ENCODE data around the gene SREK1.
"Not testable (repeated sequence)": the region's sequence is repeated elsewhere in the genome, so short reads cannot be mapped to it uniquely, and the experiment has no call there.

SREK1 gene

GRCh38 chr5:66168226-66168625, 24.1 kb downstream of the SREK1 start:
- no peak for DNase-seq

- DNase-seq: no peak
Observed at GRCh38 chr5:66169534-66169933, 25.4 kb downstream of the SREK1 start.

DNA sequence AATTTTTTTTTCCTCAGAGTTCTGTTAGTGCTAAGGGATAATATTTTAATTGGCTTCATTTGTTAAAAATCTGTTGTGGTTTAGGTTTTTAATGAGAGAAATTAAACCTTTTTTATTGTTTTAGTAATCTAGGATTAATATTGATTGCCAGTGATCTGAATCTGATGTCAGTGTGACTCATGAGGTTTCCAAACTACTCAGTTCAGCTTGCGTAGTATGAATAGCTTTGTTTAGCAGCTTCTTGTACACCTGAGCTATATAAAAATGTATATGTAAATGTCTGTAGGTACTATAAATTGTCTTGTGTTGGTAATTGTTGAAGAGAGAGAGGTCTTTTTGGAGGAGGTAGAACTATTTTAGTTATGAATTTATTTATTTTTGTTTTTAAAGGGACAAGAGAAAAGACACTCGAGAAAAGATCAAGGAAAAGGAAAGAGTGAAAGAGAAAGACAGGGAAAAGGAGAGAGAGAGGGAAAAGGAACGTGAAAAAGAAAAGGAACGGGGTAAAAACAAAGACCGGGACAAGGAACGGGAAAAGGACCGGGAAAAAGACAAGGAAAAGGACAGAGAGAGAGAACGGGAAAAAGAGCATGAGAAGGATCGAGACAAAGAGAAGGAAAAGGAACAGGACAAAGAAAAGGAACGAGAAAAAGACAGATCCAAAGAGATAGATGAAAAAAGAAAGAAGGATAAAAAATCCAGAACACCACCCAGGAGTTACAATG, 26.3 kb downstream of the SREK1 start:
- no peak for DNase-seq

DNA sequence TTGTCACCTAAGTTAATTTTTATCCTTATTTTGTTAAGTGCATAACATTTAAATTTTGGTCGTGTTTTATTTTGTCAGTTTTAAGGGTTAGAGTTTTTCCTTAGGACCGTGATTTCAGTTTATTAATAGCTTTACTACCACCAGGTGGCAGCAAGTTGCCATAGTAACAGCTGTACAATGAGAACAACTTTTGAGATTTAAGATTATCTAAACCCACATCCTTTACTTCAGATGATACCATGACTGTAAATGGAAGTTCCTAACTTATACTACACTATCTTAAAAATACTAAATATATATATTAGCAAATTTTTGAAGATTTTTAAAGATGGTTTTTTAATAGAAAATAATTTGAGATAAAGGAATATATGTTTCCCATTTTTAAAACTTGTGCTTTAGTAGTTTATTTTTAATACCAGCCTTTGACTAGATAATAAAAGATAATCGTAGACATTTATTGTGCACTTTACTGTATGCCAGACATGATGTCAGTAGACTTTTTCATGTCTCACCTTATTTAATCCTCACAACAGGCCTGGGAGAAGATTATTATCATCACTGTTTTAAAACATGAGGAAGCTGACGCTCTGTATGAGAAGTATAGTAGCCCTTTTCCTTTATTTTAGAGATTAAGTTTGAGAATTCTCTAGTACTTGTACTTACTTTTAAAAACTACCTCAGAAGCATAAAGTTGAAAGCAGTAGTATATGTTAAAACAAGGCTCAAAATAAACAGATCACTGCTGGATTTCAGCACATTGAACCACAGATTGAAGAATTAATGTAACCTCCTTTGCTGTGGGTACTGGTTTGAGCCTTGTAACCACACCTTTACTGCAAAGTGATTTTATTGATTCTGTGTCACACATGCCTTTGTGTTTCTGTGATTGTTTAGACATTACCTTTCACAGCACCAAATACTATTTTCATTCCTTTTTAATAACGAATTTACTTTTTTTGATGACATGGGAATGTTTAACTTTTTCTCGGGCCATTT, 27.5 kb downstream of the SREK1 start:
- no peak for DNase-seq

GRCh38 chr5:66174338-66174737, 30.2 kb downstream of the SREK1 start:
- no peak for DNase-seq

- DNase-seq: no peak
Observed at GRCh38 chr5:66178799-66179198, 34.7 kb downstream of the SREK1 start.

- no peak for DNase-seq
Observed at GRCh38 chr5:66179297-66180051, 35.4 kb downstream of the SREK1 start.

- DNase-seq: no peak
Observed at GRCh38 chr5:66180282-66181155, 36.4 kb downstream of the SREK1 start.

GRCh38 chr5:66186108-66186507, 42.0 kb downstream of the SREK1 start:
- no peak for DNase-seq

DNA sequence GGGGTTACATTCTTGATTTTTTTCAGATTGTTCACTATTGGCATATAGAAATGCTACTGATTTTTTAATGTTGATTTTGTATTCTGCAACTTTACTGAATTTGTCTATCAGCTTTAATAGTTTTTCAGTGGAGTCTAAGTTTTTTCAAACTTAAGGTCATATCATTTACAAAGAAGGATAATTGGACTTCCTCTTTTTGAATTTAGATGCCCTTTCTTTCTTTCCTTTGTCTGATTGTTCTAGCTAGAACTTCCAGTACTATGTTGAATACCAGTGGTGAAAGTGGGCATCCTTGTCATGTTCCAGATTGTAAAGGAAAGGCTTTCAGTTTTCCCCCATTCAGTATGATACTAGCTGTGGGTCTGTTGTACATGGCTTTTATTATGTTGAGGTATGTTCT, 49.3 kb downstream of the SREK1 start:
- no peak for DNase-seq

DNA sequence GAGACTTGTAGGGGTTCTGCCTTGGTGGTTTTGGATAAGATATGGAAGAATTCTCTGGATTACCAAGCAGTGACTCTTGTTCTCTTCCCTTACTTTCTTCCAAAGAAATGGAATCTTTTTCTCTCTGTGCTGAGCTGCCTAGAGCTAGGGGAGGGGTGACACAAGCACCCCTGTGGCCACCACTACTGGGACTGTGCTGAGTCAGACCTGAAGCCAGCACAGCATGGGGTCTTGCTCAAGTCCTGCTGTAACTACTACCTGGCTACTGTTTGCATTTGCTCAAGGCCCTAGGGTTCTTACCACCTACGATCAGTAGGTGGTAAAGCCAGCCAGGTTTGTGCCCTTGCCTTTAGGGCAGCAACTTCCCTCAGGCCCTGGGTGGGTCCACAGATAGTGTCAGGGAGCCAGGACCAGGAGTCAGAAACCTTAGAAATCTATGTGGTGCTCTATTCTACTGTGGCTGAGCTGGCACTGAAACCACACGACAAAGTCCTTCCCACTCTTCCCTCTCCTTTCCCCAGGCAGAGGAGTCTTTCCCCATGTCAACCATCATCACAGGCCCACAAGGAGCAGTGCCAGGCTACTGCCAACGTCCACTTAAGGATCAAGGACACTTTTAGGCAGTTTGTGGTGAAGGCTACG, 53.8 kb downstream of the SREK1 start:
- no peak for DNase-seq

DNA sequence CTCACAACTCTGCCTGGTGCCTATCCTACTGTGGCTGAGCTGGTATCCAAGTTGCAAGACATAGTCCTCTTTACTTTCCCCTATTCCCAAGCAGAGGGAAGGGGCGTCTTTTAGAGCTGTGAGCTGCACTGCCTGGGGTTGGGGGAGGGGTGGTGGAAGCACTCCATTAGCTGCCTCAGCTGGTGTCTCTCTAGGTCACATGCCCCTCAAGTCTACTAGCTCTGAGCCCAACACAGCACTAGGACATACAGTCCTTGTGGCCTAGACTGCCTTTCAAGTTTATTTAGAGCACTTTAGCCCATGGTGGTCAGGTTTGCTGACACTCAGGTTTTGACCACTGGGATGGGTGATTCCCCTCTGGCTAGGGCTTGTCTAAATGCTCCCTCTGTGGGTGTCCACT, 54.7 kb downstream of the SREK1 start:
- no peak for DNase-seq

- DNase-seq: no peak
Observed at GRCh38 chr5:66203531-66203930, 59.4 kb downstream of the SREK1 start.

- no peak for DNase-seq
Observed at GRCh38 chr5:66206465-66206864, 62.4 kb downstream of the SREK1 start.

DNA sequence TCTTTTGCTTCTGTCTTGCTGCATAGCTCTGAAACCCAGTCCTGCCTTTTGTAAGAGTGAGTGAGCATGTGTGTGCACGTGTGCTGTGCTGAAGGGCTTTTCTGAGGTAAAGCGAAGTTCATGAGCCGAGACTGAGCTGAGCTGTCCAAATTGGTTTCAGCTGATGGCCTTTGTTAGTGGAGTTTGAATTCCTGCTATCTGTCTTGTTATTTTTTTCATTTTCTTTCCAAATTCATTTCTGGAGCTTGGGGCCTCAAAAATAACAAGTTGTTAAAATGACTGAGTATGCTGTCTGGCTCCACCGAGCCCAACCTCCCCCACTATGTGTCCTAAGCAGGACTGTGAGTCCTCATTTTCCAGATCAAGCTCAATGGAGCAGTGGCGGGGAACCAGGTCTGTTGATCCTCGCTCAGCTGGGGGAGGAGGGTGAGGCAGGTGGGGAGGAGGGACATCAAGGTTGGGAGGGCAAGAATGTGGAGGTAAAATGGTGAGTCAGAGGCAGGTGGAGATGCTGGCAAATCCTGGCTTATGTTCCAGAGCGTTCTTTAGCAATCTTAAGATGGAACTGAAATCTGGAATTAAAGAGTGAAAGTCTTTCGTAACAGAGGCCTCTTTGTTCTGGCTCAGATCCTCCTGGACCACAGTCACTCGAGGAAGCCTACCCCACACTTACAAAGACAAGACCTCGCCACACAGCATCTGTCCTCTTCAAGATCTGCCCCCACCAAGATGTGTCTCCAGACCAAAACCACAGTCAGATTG, 63.9 kb downstream of the SREK1 start:
- DNase-seq: no peak

GRCh38 chr5:66209350-66209749, 65.2 kb downstream of the SREK1 start:
- DNase-seq: no peak

DNA sequence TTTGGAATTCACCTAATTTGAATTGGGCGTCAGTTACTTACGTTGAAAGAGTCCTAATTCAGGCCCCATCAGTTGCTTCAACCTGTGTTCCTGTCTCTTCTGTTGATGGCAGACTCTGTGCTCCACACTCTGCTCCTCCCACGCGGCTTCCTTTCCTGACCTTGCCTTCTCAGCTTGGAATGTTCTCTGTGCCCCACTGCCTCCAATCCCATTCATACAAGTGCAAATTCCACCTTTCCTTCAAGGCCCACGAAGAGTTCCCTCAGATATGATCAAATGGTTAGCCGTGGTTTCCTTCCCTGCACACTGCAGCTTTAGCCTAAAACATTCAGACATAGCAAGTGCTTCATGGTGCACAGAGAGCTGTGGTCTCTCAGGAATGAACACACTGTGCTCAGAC, 65.7 kb downstream of the SREK1 start:
- DNase-seq: no peak

DNA sequence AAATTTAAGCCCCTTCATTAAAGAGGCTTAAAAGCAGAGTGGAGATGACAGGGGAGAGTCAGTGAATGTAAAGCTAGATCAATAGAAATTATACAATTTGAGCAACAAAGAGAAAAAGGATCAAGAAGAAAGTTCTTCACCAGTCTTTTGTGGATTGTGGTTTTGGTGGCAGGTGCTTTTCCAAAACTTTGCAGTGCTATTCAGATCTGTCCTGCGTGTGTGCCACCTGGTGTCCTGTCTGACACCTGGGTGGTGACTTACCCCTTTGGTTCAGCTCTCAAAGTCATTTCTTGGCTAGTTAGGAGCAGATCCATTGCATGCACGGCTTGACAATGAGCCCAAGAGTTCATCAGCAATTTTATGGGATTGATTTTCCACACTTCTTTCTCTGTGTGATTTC, 69.4 kb downstream of the SREK1 start:
- DNase-seq: no peak

- DNase-seq: no peak
Observed at GRCh38 chr5:66222455-66222854, 78.4 kb downstream of the SREK1 start.

- not testable (repeated sequence) for DNase-seq
Observed at GRCh38 chr5:66222896-66223295, 78.8 kb downstream of the SREK1 start.

GRCh38 chr5:66223637-66224036, 79.5 kb downstream of the SREK1 start:
- DNase-seq: no peak

Data from SIG-M5 (cell line).